HepG2 (cell line): ENCODE results near the gene CHCT1. TPM values are rescaled to one million over a fixed set of nuclear protein-coding genes. Genes with fewer than 3 reads are reported as not detected.

Experiments used
- ARID3A ChIP-seq: IDR thresholded peaks from 2 replicates; pipeline ENCODE4 v1.6.1; 2012; ENCODE audit warnings: low read depth, low read length, improper control_type of control experiment
- ARNTL ChIP-seq: sonication (generic); formaldehyde crosslinking; IDR thresholded peaks from 2 replicates; pipeline ENCODE4 v1.4.0; 2020; ENCODE audit warnings: mild to moderate bottlenecking, missing genetic modification reagents
- HBP1 ChIP-seq: IDR thresholded peaks from 2 replicates; pipeline ENCODE4 v1.6.1; 2016; ENCODE audit warnings: low read depth, control low read depth
- HES4 ChIP-seq: sonication (generic); formaldehyde crosslinking; IDR thresholded peaks from 2 replicates; pipeline ENCODE4 v1.9.0; 2021; ENCODE audit warnings: mild to moderate bottlenecking, missing genetic modification reagents, borderline replicate concordance
- HNF4G ChIP-seq, 2 experiments: sonication (generic) in 1 of 2; formaldehyde crosslinking in 1 of 2; IDR thresholded peaks; 2 replicates each; pipeline versions ENCODE4 v1.4.0 to v1.6.1; 2011 to 2020; ENCODE audit warnings: borderline replicate concordance in 2 of 2, low read depth in 2 of 2, mild to moderate bottlenecking in 2 of 2, low read length in 1 of 2, missing genetic modification reagents in 1 of 2, moderate library complexity in 1 of 2
- KLF15 ChIP-seq: sonication (generic); formaldehyde crosslinking; IDR thresholded peaks from 2 replicates; pipeline ENCODE4 v1.8.1; 2023; ENCODE audit warnings: borderline replicate concordance, mild to moderate bottlenecking, inconsistent platforms, missing genetic modification reagents, mixed read lengths
- MED13 ChIP-seq: sonication (generic); formaldehyde crosslinking; IDR thresholded peaks from 2 replicates; pipeline ENCODE4 v1.5.0; 2020; ENCODE audit warnings: missing genetic modification reagents
- MYNN ChIP-seq: sonication (generic); formaldehyde crosslinking; IDR thresholded peaks from 2 replicates; pipeline ENCODE4 v1.4.0; 2020; ENCODE audit warnings: mild to moderate bottlenecking, low read depth, missing genetic modification reagents
- NFKBIZ ChIP-seq: IDR thresholded peaks from 2 replicates; pipeline ENCODE4 v1.6.1; 2018; ENCODE audit warnings: missing genetic modification reagents, missing compliant biosample characterization
- RCOR2 ChIP-seq: IDR thresholded peaks from 2 replicates; pipeline ENCODE4 v1.6.1; 2016; ENCODE audit warnings: missing biosample characterization, missing genetic modification reagents
- SMC3 ChIP-seq: IDR thresholded peaks from 2 replicates; pipeline ENCODE4 v1.6.1; 2011; ENCODE audit warnings: low read length, improper control_type of control experiment
- THAP9 ChIP-seq: sonication (generic); formaldehyde crosslinking; IDR thresholded peaks from 2 replicates; pipeline ENCODE4; 2020; ENCODE audit warnings: missing genetic modification reagents, mild to moderate bottlenecking, borderline replicate concordance
- THRA ChIP-seq: sonication (generic); formaldehyde crosslinking; IDR thresholded peaks from 2 replicates; pipeline ENCODE4 v1.4.0; 2020; ENCODE audit warnings: missing genetic modification reagents, borderline replicate concordance
- UBTF ChIP-seq: sonication (generic); formaldehyde crosslinking; IDR thresholded peaks from 2 replicates; pipeline ENCODE4 v1.4.0; 2020; ENCODE audit warnings: mild to moderate bottlenecking, missing genetic modification reagents
- ZFYVE20 ChIP-seq: sonication (generic); formaldehyde crosslinking; IDR thresholded peaks from 2 replicates; pipeline ENCODE4 v1.8.0; 2023; ENCODE audit warnings: low read depth, mild to moderate bottlenecking, moderate library complexity, missing genetic modification reagents, borderline replicate concordance
- ZMAT3 ChIP-seq: sonication (generic); formaldehyde crosslinking; conservative IDR thresholded peaks from 2 replicates; pipeline ENCODE4 v1.7.0; 2021; ENCODE audit warnings: missing genetic modification reagents
- ZNF572 ChIP-seq: sonication (generic); formaldehyde crosslinking; IDR thresholded peaks from 2 replicates; pipeline ENCODE4 v1.5.1; 2020; ENCODE audit warnings: mild to moderate bottlenecking, missing genetic modification reagents
- polyA plus RNA-seq, 8 experiments: library from polyadenylated mRNA; depleted of rRNA in 3 of 8; stranded (reverse) in 7 of 8; unstranded in 1 of 8; fragments of >200 nt; fragmentation: Illumina TruSeq in 4 of 8; extraction: Trizol in 4 of 8; gene quantifications; 2 replicates each; pipeline versions ENCODE4 v1.2.1 to v1.2.3, GENCODE V29; 2011 to 2016; ENCODE audit warnings: low read depth in 4 of 8, missing spikeins in 1 of 8, mixed read lengths in 1 of 8; ENCODE audit not compliant: insufficient read depth in 1 of 8
- total RNA-seq, 5 experiments: library from RNA; depleted of rRNA; stranded (reverse); fragments of >200 nt; fragmentation: Illumina TruSeq; extraction: Trizol; gene quantifications; 2 replicates each; pipeline ENCODE4 v1.2.3, GENCODE V29; 2016; ENCODE audit warnings: low read depth in 1 of 5

The CHCT1 gene
- total and polyA plus RNA-seq, 2 of the 13 experiments (the other 11 are each of a cell fraction or from before 2014, with no cell fraction given), result not detected

GRCh38 chr17:60392042-60392844, 30.0 kb upstream of the CHCT1 start, which contains the start of gene USP32 (continued):
- TF ChIP-seq UBTF (CRISPR knock-in tag) (peak; percentile 54; the same call in 1 of the 2 replicates), HES4 (CRISPR knock-in tag) (no peak; the same call in 1 of the 2 replicates), MED13 (CRISPR knock-in tag) (peak; percentile 87; the same call in 1 of the 2 replicates), KLF15 (no peak), HNF4G (IDR thresholded peaks at IDR 0.05; ENCODE audit: borderline replicate concordance, low read depth, low read length) (0 out of 2 replicates have a peak, but pooled peaks have one; percentile 13), HNF4G (CRISPR knock-in tag; IDR thresholded peaks at IDR 0.05; ENCODE audit: borderline replicate concordance, low read depth) (no peak; the same call in 1 of the 2 replicates), HBP1 (CRISPR knock-in tag) (0 out of 2 replicates have a peak, but pooled peaks have one; percentile 82), RCOR2 (CRISPR knock-in tag) (0 out of 2 replicates have a peak, but pooled peaks have one; percentile 23), ARNTL (CRISPR knock-in tag) (peak; percentile 92), THAP9 (peak; percentile 92), MYNN (no peak; the same call in 1 of the 2 replicates), ZNF572 (CRISPR knock-in tag) (0 out of 2 replicates have a peak, but pooled peaks have one; percentile 75), ZFYVE20 (no peak), ARID3A (peak; percentile 51; the same call in 1 of the 2 replicates), NFKBIZ (peak; percentile 53), SMC3 (no peak), ZMAT3 (no peak), THRA (CRISPR knock-in tag) (peak; percentile 100)
